Measurements from ENCODE around the gene GPR143. TPM values are rescaled to one million over a fixed set of nuclear protein-coding genes. Genes with fewer than 3 reads are reported as not detected.

Gene GPR143
- total and polyA plus RNA-seq, 2 of the 4 experiments (the other 2 are of a cell fraction) = 0.07 TPM; not detected in 1

GRCh38 chrX:9758021-9758638, 7.5 kb downstream of the GPR143 start:
- intact Hi-C loops (cut with micrococcal nuclease) = no loop called here
- H3K79me1 ChIP-seq (ENCODE audit: low read depth in 1 of 2, low read length in 2 of 2) = no peaks in the 10 kb centered on the region
- DNase-seq = no peak
- in situ Hi-C loops (cut with MboI; ENCODE audit: low sequenced_read_pairs) = no loop called here
- no peak overlapping the region for H2AK5ac ChIP-seq (ENCODE audit: low read depth, low read length)
- H3K4me2 ChIP-seq (ENCODE audit: low read depth, low read length) = no peak overlapping the region
- H3K4me1 ChIP-seq (ENCODE audit: control insufficient read depth, insufficient read depth, low read length) = no peaks in the 10 kb centered on the region
- no peak overlapping the region for H4K8ac ChIP-seq (ENCODE audit: low read depth in 2 of 2, low read length in 2 of 2)
- no peak overlapping the region for H3K14ac ChIP-seq (replicated peaks; ENCODE audit: low read depth, low read length)
- TF ChIP-seq MAFK (IDR thresholded peaks at IDR 0.05; ENCODE audit: low read depth, low read length) (no peak), CEBPB (IDR thresholded peaks at IDR 0.05; ENCODE audit: low read depth, low read length) (no peak), BHLHE40 (IDR thresholded peaks at IDR 0.05; ENCODE audit: low read depth, low read length) (no peak), CHD1 (IDR thresholded peaks at IDR 0.05; ENCODE audit: low read depth, low read length) (no peak), MAZ (IDR thresholded peaks at IDR 0.05; ENCODE audit: borderline replicate concordance, low read depth, low read length) (no peak), USF2 (IDR thresholded peaks at IDR 0.05; ENCODE audit: low read depth, low read length) (no peak), MXI1 (IDR thresholded peaks at IDR 0.05; ENCODE audit: borderline replicate concordance, low read depth, low read length) (no peak), RFX5 (IDR thresholded peaks at IDR 0.05; ENCODE audit: low read depth, low read length) (no peak), NFE2L2 (IDR thresholded peaks at IDR 0.05; ENCODE audit: low read depth, low read length) (no peak), CTCF (conservative IDR thresholded peaks at IDR 0.05; ENCODE audit: low read depth, low read length) (no peak), RAD21 (IDR thresholded peaks at IDR 0.05; ENCODE audit: low read length) (no peak), RCOR1 (IDR thresholded peaks at IDR 0.05; ENCODE audit: insufficient replicate concordance, low read length) (no peak), POLR2A (IDR thresholded peaks at IDR 0.05; ENCODE audit: low read depth, low read length) (no peak), ELK1 (IDR thresholded peaks at IDR 0.05; ENCODE audit: borderline replicate concordance, low read depth, low read length) (no peak), SMC3 (IDR thresholded peaks at IDR 0.05; ENCODE audit: low read depth, low read length) (no peak), FOS (IDR thresholded peaks at IDR 0.05; ENCODE audit: low read depth, low read length) (no peak)
- no peak overlapping the region for H4K5ac ChIP-seq (ENCODE audit: low read depth, low read length)
- no peak overlapping the region for H2BK15ac ChIP-seq (ENCODE audit: low read depth, low read length)
- no peak overlapping the region for H3K18ac ChIP-seq (ENCODE audit: low read depth, low read length)
- no peak overlapping the region for H2BK20ac ChIP-seq (ENCODE audit: low read depth, low read length)
- H3K27me3 ChIP-seq (ENCODE audit: control insufficient read depth, insufficient read depth, low read length) = peaks cover 4% of the 10 kb centered on the region; the same call in 1 of the 2 replicates
- no peaks in the 10 kb centered on the region for H3K36me3 ChIP-seq (ENCODE audit: control insufficient read depth, insufficient read depth, low read length)
- dilution Hi-C loops (cut with HindIII; ENCODE audit: low sequenced_read_pairs, unreplicated experiment) = no loop called here
- no peak overlapping the region for H3K4me3 ChIP-seq (ENCODE audit: insufficient read depth, low read depth, low read length)
- no peak overlapping the region for H3K9ac ChIP-seq (ENCODE audit: low read depth, low read length)
- ChIA-PET POLR2A (ENCODE audit: unreplicated experiment) (no interaction called here), CTCF (no interaction called here)
- H2BK120ac ChIP-seq (ENCODE audit: low read depth, low read length) = no peak overlapping the region
- WGBS, 2 experiments (ENCODE audit: extremely low coverage in 2 of 2, insufficient read length in 1 of 2) = no CpG with 5 or more reads among the region's 4 CpGs
- no peaks in the 10 kb centered on the region for H4K20me1 ChIP-seq (ENCODE audit: insufficient read depth, low read length)
- H3K4ac ChIP-seq (ENCODE audit: low read depth, low read length) = no peak overlapping the region
- H3K56ac ChIP-seq (ENCODE audit: extremely low read depth, insufficient read depth, low read length) = no peak overlapping the region
- H3K27ac ChIP-seq (ENCODE audit: insufficient read depth, low read length) = no peak overlapping the region
- no peak overlapping the region for H4K91ac ChIP-seq (ENCODE audit: insufficient read depth, low read depth, low read length)
- no peaks in the 10 kb centered on the region for H3K9me1 ChIP-seq (ENCODE audit: insufficient read depth, low read length)
- no peak overlapping the region for H2AFZ ChIP-seq (replicated peaks; ENCODE audit: low read length, poor library complexity)
- no peak overlapping the region for H3K23ac ChIP-seq (ENCODE audit: low read depth, low read length)
- peaks cover 4% of the 10 kb centered on the region; the same call in 1 of the 2 replicates for H3K9me3 ChIP-seq (ENCODE audit: control insufficient read depth, insufficient read depth, low read length)
- no TSS peak for BruUV-seq (replicated peaks)
- no peak overlapping the region for H2BK5ac ChIP-seq (ENCODE audit: low read depth, low read length, poor library complexity, severe bottlenecking)
- ATAC-seq (ENCODE audit: low read depth) = no peak
- H2AK9ac ChIP-seq (replicated peaks; ENCODE audit: low read depth, low read length, poor library complexity) = no peak overlapping the region
